Vagina (tissue), 2 donors: ENCODE measurements around the gene MLN.
A peak's percentile ranks its signal among the peaks of the same experiment; 100 is the strongest.

Experiments used
- POLR2A ChIP-seq, 2 donors: fragments of 450-650 bp; IDR thresholded peaks; one replicate each; pipeline ENCODE4 v1.6.1; 2017; ENCODE audit warnings: antibody characterized with exemption in 2 of 2, mild to moderate bottlenecking in 2 of 2, moderate library complexity in 2 of 2
- TF ChIP-seq, protein P1 (sequence below), 3 experiments: fragments of 450-650 bp in 2 of 3; fragments of 200-600 bp in 1 of 3; sonication (generic) in 1 of 3; IDR thresholded peaks; one replicate each; pipeline ENCODE4 v1.5.1; 2017 to 2019; ENCODE audit warnings: antibody characterized with exemption in 3 of 3, mild to moderate bottlenecking in 2 of 3, moderate library complexity in 2 of 3

DNA sequence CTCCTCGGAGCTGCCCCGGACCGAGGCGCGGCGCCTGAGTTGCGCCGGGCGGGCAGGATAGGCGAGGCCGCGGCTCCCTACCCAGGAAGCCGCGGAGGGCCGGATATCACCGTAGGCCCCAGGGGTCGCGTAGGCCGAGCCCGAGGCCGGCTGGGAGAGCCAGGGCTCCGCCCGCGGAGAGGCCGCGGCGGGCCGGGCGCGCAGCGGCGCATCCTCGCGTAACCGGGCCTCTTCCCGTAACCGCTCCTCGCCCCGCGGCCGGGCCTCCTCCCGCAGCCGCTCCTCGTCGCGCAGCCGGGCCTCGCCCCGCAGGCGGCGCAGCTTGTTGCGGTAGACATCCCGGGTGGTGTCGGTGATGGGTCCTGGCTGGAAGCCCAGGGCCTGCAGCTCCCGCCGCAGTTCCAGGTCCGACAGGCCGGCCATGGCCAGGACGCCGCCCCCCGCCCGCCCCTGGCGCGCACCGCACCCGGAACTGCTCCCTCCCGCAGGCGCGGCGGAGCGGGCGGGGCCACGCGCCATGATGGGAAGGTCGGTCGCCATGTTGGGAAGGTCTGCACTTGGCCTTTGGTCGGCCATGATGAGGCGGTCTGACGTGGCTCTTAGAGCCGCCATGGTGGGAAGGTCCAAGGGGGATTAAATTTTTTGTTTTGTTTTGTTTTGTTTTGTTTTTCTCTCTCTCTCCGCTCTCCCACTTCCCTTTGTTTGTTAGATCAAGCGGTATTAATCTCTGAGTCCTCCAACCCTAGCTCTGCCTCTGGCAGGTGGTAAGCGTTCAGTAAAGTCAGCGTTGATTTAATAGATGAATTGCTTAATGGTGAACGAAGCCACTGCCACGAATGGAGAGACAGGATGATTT lies 14.9 kb downstream of the MLN start, which contains the start of gene LEMD2:
- peak; percentile 44 to 97 for TF ChIP-seq POLR2A (IDR thresholded peaks at IDR 0.05)
- TF ChIP-seq, protein P1, sequence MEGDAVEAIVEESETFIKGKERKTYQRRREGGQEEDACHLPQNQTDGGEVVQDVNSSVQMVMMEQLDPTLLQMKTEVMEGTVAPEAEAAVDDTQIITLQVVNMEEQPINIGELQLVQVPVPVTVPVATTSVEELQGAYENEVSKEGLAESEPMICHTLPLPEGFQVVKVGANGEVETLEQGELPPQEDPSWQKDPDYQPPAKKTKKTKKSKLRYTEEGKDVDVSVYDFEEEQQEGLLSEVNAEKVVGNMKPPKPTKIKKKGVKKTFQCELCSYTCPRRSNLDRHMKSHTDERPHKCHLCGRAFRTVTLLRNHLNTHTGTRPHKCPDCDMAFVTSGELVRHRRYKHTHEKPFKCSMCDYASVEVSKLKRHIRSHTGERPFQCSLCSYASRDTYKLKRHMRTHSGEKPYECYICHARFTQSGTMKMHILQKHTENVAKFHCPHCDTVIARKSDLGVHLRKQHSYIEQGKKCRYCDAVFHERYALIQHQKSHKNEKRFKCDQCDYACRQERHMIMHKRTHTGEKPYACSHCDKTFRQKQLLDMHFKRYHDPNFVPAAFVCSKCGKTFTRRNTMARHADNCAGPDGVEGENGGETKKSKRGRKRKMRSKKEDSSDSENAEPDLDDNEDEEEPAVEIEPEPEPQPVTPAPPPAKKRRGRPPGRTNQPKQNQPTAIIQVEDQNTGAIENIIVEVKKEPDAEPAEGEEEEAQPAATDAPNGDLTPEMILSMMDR (IDR thresholded peaks at IDR 0.05), result peak in 1 of 3 experiments; percentile 34
